Measurements from ENCODE around the gene NOD1. TPM values are rescaled to one million over a fixed set of nuclear protein-coding genes. Genes with fewer than 3 reads are reported as not detected.
"Not testable (repeated sequence)": the region's sequence is repeated elsewhere in the genome, so short reads cannot be mapped to it uniquely, and the experiment has no call there.

The NOD1 gene
- total and polyA plus RNA-seq, 8 donors, result 2.3 to 18.3 (median 5.5) TPM

DNA sequence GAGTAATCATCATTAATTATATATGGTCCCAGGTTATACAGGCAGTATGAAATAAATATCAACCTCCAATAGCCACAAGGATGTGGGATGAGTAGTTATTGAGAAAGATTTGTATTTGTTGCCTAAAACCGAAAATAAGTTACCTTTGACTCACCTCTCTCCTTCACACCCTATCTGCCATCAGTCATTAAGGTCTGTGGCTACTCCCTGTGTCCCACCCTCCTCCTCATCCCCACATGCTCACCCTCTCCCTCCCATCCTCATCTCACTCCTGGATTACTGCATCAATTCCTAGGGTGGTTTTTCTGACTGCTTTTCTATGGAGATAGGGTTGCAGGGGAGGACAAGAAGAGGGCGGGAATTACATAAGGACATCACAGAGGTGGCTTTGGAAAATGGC is 35.2 kb upstream of the NOD1 start:
- no peak overlapping the region for H3K4me3 ChIP-seq
- peaks cover 0 to 14% (median 7%) of the 10 kb centered on the region in 4 donors for H3K4me1 ChIP-seq
- H3K9me3 ChIP-seq, result no peaks in the 10 kb centered on the region
- intact Hi-C loops (cut with DNase I; ENCODE audit: low total_unique reads), result no loop called here
- no peak for DNase-seq
- TF ChIP-seq POLR2AphosphoS5 (IDR thresholded peaks at IDR 0.05), result no peak
- no peak for TF ChIP-seq EP300 (IDR thresholded peaks at IDR 0.05)
- TF ChIP-seq, protein P1, sequence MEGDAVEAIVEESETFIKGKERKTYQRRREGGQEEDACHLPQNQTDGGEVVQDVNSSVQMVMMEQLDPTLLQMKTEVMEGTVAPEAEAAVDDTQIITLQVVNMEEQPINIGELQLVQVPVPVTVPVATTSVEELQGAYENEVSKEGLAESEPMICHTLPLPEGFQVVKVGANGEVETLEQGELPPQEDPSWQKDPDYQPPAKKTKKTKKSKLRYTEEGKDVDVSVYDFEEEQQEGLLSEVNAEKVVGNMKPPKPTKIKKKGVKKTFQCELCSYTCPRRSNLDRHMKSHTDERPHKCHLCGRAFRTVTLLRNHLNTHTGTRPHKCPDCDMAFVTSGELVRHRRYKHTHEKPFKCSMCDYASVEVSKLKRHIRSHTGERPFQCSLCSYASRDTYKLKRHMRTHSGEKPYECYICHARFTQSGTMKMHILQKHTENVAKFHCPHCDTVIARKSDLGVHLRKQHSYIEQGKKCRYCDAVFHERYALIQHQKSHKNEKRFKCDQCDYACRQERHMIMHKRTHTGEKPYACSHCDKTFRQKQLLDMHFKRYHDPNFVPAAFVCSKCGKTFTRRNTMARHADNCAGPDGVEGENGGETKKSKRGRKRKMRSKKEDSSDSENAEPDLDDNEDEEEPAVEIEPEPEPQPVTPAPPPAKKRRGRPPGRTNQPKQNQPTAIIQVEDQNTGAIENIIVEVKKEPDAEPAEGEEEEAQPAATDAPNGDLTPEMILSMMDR (IDR thresholded peaks at IDR 0.05), result no peak
- no peak for TF ChIP-seq POLR2A (IDR thresholded peaks at IDR 0.05)
- no peaks in the 10 kb centered on the region for H3K36me3 ChIP-seq
- no peaks in the 10 kb centered on the region for H3K27me3 ChIP-seq
- 81 to 92% (median 87%) methylated on average over 2 of the region's 2 CpGs for WGBS, 5 donors
- no peak overlapping the region for H3K27ac ChIP-seq

DNA sequence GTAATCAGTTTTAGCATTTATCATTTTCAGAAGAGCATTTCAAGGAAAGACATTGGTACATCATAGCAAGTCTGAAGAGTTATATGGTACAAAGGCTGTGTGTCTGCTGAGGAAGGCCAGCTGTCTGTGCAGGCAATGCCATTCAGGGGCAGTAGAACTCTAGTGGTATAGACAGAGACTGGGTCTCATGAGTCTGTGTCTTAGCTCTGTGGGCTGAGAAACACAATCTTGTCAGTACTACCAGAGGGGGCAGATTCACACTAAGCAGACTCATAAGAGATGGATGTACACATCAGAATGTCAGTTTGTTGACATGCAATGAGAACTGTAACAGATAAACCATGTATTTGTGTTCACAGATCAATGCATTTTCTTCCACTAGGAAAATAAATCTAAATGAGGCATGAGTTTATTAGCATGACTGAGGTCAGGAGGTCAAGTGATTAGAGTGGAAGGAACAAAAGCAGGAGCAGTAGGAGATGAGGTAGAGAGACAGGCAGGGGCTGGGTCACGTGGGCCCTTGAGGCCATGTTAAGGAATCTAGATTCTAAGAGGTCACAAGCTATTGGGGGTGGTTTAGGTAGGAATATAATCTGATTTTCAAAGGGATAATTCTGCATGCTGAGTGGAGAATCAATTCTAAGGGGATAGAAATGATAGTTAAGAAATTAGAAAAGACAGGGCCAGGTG is 33.5 kb upstream of the NOD1 start:
- Histone ChIP-seq H3K4me3 (no peak overlapping the region), H3K4me1 (peaks cover 0 to 16% (median 7%) of the 10 kb centered on the region in 4 donors), H3K9me3 (no peaks in the 10 kb centered on the region), H3K27ac (no peak overlapping the region), H3K36me3 (no peaks in the 10 kb centered on the region), H3K27me3 (no peaks in the 10 kb centered on the region)
- intact Hi-C loops (cut with DNase I; ENCODE audit: low total_unique reads), result no loop called here
- TF ChIP-seq EP300 (IDR thresholded peaks at IDR 0.05) (no peak), POLR2A (IDR thresholded peaks at IDR 0.05) (no peak), POLR2AphosphoS5 (IDR thresholded peaks at IDR 0.05) (no peak)
- TF ChIP-seq, protein P1 (IDR thresholded peaks at IDR 0.05), result no peak
- 75 to 82% (median 79%) methylated on average over 1 of the region's 1 CpG for WGBS, 5 donors
- DNase-seq, result no peak

DNA sequence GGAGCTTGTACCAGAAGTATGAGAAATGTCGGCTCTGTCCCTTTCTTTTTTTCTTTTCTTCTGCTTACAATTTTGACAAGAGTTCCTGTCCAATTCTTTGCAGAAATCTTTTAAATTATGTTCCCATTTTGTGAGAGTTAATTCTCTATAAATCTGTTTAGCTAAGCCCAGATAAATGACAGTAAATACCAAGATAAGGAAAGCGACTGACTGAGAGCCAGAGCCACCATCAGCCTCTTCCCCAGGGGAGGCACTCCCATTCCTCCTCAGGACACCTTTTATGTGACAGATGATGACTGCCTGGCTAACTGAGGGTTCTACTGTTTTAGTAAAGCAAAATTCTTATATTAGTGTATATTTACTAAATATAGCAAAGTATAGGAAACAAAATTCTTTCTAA is 32.9 kb upstream of the NOD1 start:
- Histone ChIP-seq H3K27me3 (no peaks in the 10 kb centered on the region), H3K27ac (no peak overlapping the region), H3K4me1 (peaks cover 0 to 16% (median 7%) of the 10 kb centered on the region in 4 donors), H3K36me3 (no peaks in the 10 kb centered on the region), H3K9me3 (no peaks in the 10 kb centered on the region), H3K4me3 (no peak overlapping the region)
- intact Hi-C loops (cut with DNase I; ENCODE audit: low total_unique reads), result no loop called here
- DNase-seq, result no peak
- TF ChIP-seq EP300 (IDR thresholded peaks at IDR 0.05), result no peak
- no peak for TF ChIP-seq POLR2A (IDR thresholded peaks at IDR 0.05)
- TF ChIP-seq, protein P1 (IDR thresholded peaks at IDR 0.05), result no peak
- TF ChIP-seq POLR2AphosphoS5 (IDR thresholded peaks at IDR 0.05), result no peak
- WGBS, 5 donors, result 70 to 87% (median 82%) methylated on average over 2 of the region's 2 CpGs

DNA sequence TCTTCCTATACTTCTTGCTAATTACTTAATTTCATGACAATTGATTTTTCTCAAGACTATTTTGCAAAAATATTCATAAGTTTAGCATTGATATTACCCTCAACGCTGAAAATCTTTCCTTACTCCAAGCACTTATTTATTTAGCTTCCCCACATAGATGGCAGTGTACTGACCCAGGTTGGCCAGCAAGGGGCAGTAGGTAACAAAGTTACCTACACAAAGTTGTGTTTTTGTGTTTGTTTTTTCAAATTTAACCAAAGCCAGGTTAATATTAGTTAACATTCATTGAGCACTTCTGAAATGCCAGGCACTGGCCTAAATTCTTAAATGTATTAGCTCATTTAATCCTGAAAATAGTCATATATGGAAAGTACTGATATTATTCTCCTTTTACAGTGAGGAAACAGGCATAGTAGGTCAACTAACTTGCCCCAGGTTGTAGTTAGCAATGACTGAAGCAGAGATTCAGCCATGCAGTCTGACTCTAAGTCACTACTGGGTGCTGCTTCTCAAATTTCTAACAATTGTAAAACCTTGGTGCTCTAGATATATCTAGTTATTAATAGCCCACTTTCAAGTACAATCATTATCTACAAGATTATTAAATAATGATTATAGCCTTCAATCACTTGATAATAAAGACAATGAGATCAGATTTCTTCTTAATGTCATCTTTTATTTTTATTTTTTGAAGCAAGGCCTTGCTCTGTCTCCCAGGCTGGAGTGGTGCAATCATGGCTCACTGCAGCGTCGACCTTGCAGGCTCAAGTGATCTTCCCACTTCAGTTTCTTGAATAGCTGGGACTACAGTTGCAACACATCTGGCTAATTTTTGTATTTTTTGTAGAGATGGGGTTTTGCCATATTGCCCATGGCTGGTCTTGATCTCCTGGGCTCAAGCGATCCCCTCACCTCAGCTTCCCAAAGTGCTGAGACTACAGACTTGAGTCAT is 31.8 kb upstream of the NOD1 start:
- no peaks in the 10 kb centered on the region for H3K27me3 ChIP-seq
- TF ChIP-seq EP300 (IDR thresholded peaks at IDR 0.05), result no peak
- TF ChIP-seq, protein P1 (IDR thresholded peaks at IDR 0.05), result peak in 5 of 7 experiments; percentile 33 to 84 (median 78)
- intact Hi-C loops (cut with DNase I; ENCODE audit: low total_unique reads), result no loop called here
- DNase-seq, result peak; percentile 34 to 66
- H3K4me3 ChIP-seq, result no peak overlapping the region
- no peak overlapping the region for H3K27ac ChIP-seq
- H3K9me3 ChIP-seq, result no peaks in the 10 kb centered on the region
- 69 to 75% (median 72%) methylated on average over 4 of the region's 4 CpGs for WGBS, 5 donors
- H3K4me1 ChIP-seq, result peaks cover 0 to 16% (median 9%) of the 10 kb centered on the region in 4 donors
- H3K36me3 ChIP-seq, result no peaks in the 10 kb centered on the region

DNA sequence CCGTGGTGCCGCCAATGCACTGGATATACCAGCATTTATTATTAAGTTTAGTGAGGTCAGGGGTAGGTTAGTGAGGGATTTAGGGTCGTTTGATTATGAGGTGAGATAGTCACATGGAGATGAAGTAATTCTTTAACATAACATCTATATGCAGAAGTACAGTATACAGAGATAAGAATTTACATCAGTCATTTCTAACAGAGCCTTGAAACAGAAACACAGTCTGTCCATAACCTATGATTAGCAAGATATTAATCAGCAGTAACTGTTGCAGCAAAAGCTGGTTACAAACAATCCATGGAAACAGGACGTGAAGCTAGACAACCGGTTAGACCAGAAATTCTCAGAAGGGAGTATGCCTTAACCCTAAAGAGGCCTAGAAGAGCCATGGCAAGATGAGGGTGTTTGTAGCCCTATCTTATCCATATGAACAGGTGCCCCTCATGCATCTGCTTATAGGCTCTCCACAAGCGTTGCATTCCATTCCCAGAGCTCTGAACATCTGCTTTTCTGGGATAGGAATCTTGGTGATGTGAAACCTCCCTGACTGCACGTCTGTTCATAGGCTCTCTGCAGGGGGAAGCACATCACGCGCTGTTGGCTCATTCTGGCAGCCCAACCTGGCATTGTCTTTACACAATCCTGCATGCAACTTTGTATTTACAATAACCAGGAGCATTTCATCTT is 30.7 kb upstream of the NOD1 start:
- H3K4me3 ChIP-seq; H3K9me3 ChIP-seq; H3K27ac ChIP-seq; DNase-seq; H3K36me3 ChIP-seq; intact Hi-C loops (cut with DNase I; ENCODE audit: low total_unique reads); H3K27me3 ChIP-seq: not testable (repeated sequence)
- WGBS, 5 donors, result 27 to 49% (median 31%) methylated on average over 9 of the region's 9 CpGs
- peaks cover 0 to 16% (median 10%) of the 10 kb centered on the region in 4 donors for H3K4me1 ChIP-seq

DNA sequence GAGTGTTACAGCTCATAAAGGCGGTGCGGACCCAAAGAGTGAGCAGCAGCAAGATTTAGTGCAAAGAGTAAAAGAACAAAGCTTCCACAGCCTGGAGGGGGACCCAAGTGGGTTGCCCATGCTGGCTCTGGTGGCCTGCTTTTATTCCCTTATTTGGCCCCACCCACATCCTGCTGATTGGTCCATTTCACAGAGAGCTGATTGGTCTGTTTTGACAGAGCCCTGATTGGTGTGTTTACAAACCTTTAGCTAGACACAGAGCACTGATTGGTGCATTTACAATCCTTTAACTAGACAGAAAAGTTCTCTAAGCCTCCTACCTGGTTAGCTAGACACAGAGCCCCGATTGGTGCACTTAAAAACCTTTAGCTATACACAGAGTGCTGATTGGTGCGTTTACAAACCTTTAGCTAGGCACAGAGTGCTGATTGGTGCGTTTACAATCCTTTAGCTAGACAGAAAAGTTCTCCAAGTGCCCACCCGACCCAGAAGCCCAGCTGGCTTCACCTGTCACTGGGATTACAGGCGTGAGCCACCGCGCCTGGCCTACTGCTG is 28.8 kb upstream of the NOD1 start:
- H3K4me3 ChIP-seq; intact Hi-C loops (cut with DNase I; ENCODE audit: low total_unique reads); H3K36me3 ChIP-seq; H3K9me3 ChIP-seq; DNase-seq; H3K27me3 ChIP-seq; H3K27ac ChIP-seq: not testable (repeated sequence)
- 86 to 93% (median 93%) methylated on average over 9 of the region's 9 CpGs for WGBS, 5 donors
- peaks cover 15 to 34% (median 28%) of the 10 kb centered on the region in 4 donors for H3K4me1 ChIP-seq
